ENCODE data around the gene AGPAT2.

AGPAT2 gene

GRCh38 chr9:136687721-136688223 is 515 bp upstream of the AGPAT2 start:
- DNase-seq = no peak

- DNase-seq = no peak
These were observed 793 bp downstream of the AGPAT2 start for GRCh38 chr9:136686534-136686793.

- DNase-seq = no peak
These were observed 1.3 kb downstream of the AGPAT2 start for GRCh38 chr9:136685790-136686533.

GRCh38 chr9:136685216-136685615 is 2.0 kb downstream of the AGPAT2 start:
- no peak for DNase-seq

GRCh38 chr9:136684799-136685198 is 2.5 kb downstream of the AGPAT2 start:
- DNase-seq = no peak

- no peak for DNase-seq
These were observed 2.9 kb downstream of the AGPAT2 start for GRCh38 chr9:136684339-136684738.

GRCh38 chr9:136683755-136684154 is 3.5 kb downstream of the AGPAT2 start:
- no peak for DNase-seq

- no peak for DNase-seq
These were observed 4.0 kb downstream of the AGPAT2 start for GRCh38 chr9:136683173-136683745.

- DNase-seq = no peak
These were observed 4.5 kb downstream of the AGPAT2 start for GRCh38 chr9:136682710-136683109.

GRCh38 chr9:136681945-136682699 is 5.1 kb downstream of the AGPAT2 start:
- DNase-seq = no peak

- DNase-seq = no peak
These were observed 6.2 kb downstream of the AGPAT2 start for GRCh38 chr9:136681029-136681428.

- no peak for DNase-seq
These were observed 7.8 kb downstream of the AGPAT2 start for GRCh38 chr9:136679431-136679941.

GRCh38 chr9:136678624-136679023 is 8.6 kb downstream of the AGPAT2 start:
- no peak for DNase-seq

GRCh38 chr9:136678034-136678433 is 9.2 kb downstream of the AGPAT2 start:
- no peak for DNase-seq

- no peak for DNase-seq
These were observed 10.2 kb downstream of the AGPAT2 start for GRCh38 chr9:136676920-136677686.

- DNase-seq = no peak
These were observed 10.9 kb downstream of the AGPAT2 start for GRCh38 chr9:136676297-136676794.

- no peak for DNase-seq
These were observed 11.6 kb downstream of the AGPAT2 start for GRCh38 chr9:136675477-136676296.

- no peak for DNase-seq
These were observed 12.4 kb downstream of the AGPAT2 start for GRCh38 chr9:136674786-136675349.

- DNase-seq = no peak
These were observed 13.1 kb downstream of the AGPAT2 start for GRCh38 chr9:136673975-136674785.

- DNase-seq = no peak
These were observed 13.9 kb downstream of the AGPAT2 start for GRCh38 chr9:136673088-136673974.

Data from NCI-H1105 (cell line).